Stimulated activated CD4-positive, alpha-beta T cell treated with anti-CD3 and anti-CD28 coated beads, Interleukin-12 subunit alpha, Interleukin-12 subunit beta, amount 100 ng/mL, for 24 hours (primary cell): ENCODE results near the gene GSTA5.
A peak's percentile ranks its signal among the peaks of the same experiment; 100 is the strongest.
"Not testable (repeated sequence)": the region's sequence is repeated elsewhere in the genome, so short reads cannot be mapped to it uniquely, and the experiment has no call there.

Source experiments
- DNase-seq, 2 experiments: peaks; one replicate each; pipeline ENCODE4 v3.0.0-alpha.2; 2020; ENCODE audit warnings: low read depth in 2 of 2

GSTA5 gene

GRCh38 chr6:52834481-52834880 lies 6.1 kb downstream of the GSTA5 start:
- no peak for DNase-seq

GRCh38 chr6:52830869-52831268 lies 9.7 kb downstream of the GSTA5 start:
- not testable (repeated sequence) for DNase-seq

GRCh38 chr6:52829046-52829817 lies 11.4 kb downstream of the GSTA5 start:
- DNase-seq = no peak

GRCh38 chr6:52828621-52829020 lies 12.0 kb downstream of the GSTA5 start:
- DNase-seq = not testable (repeated sequence)

GRCh38 chr6:52827073-52827783 lies 13.4 kb downstream of the GSTA5 start:
- DNase-seq = not testable (repeated sequence)

GRCh38 chr6:52826513-52826912 lies 14.1 kb downstream of the GSTA5 start:
- DNase-seq = no peak

GRCh38 chr6:52825900-52826459 lies 14.6 kb downstream of the GSTA5 start:
- DNase-seq = not testable (repeated sequence)

GRCh38 chr6:52825270-52825793 lies 15.3 kb downstream of the GSTA5 start:
- DNase-seq = not testable (repeated sequence)

GRCh38 chr6:52821842-52822241 lies 18.8 kb downstream of the GSTA5 start:
- no peak for DNase-seq

- DNase-seq = no peak
Observed at GRCh38 chr6:52820198-52820597, 20.4 kb downstream of the GSTA5 start.

GRCh38 chr6:52815167-52816092 lies 25.2 kb downstream of the GSTA5 start:
- peak; percentile 5 to 36 for DNase-seq

- not testable (repeated sequence) for DNase-seq
Observed at GRCh38 chr6:52814545-52814944, 26.1 kb downstream of the GSTA5 start.

GRCh38 chr6:52809777-52810176 lies 30.8 kb downstream of the GSTA5 start:
- not testable (repeated sequence) for DNase-seq

GRCh38 chr6:52808660-52809059 lies 32.0 kb downstream of the GSTA5 start:
- DNase-seq = no peak

GRCh38 chr6:52803668-52804255 lies 36.9 kb downstream of the GSTA5 start, which contains the start of gene GSTA1:
Gene GSTA1, minus strand, starts transcription at chr6:52803816. Its CDS starts 4,549 bp downstream, at chr6:52799267.
- DNase-seq = not testable (repeated sequence)

- no peak for DNase-seq
Observed at GRCh38 chr6:52802806-52803205, 37.8 kb downstream of the GSTA5 start.

GRCh38 chr6:52801188-52801841 lies 39.3 kb downstream of the GSTA5 start:
- DNase-seq = no peak

GRCh38 chr6:52799272-52799671 lies 41.3 kb downstream of the GSTA5 start:
- DNase-seq = not testable (repeated sequence)

GRCh38 chr6:52794366-52794765 lies 46.2 kb downstream of the GSTA5 start:
- DNase-seq = not testable (repeated sequence)

GRCh38 chr6:52790861-52791260 lies 49.8 kb downstream of the GSTA5 start:
- no peak for DNase-seq
